HG03135 (cell line): ENCODE data around the gene DENND10.
"Not testable (repeated sequence)": the region's sequence is repeated elsewhere in the genome, so short reads cannot be mapped to it uniquely, and the experiment has no call there.

Source experiments
- ATAC-seq: cut with Tn5 transposase; IDR thresholded peaks from one replicate; pipeline ENCODE4 v1.9.1; 2021; ENCODE audit warnings: mild to moderate bottlenecking, moderate library complexity; ENCODE audit not compliant: unreplicated experiment

DENND10 gene

DNA sequence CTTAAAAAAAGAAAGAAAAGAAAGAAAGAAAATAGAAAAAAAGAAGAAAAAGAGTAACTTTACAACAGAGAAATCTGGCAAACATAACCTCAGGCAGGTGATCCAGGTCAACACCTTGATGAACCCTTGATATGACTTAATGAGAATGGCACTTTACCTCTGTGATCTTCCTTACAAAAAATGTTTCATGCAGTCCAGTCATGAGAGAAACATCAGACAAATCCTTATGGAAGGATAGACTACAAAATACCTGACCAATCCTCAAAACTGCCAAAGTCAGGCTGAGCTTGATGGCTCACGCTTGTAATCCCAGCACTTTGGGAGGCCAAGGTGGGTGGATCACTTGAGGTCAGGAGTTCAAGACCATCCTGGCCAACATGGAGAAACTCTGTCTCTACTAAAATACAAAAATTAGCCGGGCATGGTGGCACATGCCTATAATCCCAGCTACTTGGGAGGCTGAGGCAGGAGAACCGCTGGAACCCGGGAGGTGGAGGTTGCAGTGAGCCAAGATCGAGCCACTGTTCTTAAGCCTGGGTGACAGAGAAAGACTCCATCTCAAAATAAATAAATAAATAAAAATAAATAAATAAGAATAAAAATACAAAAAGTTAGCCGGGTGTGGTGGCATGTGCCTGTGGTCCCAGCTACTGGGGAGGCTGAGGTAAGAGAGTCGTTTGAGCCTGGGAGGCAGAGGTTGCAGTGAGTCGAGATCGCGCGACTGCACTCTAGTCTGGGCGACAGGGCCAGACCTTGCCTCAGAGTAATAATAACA, 7.1 kb upstream of the DENND10 start:
- ATAC-seq, result not testable (repeated sequence)

DNA sequence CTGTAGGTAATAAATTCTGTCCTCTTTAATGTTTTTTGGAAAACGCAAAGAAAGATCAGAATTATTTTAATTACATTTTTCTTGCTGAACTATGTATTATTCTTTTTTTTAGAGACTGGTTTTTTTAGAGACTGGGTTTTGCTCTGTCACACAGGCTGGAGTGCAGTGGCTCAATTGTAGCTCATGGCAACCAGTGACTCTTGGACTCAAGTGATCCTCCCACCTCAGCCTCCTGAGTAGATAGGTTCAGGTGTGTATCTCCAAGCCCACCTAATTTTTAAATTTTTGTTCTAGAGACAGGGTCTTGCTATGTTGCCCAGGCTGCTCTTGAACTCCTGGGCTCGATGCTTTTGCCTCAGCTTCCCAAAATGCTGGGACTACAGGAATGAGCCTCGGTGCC, 5.3 kb upstream of the DENND10 start:
- ATAC-seq, result no peak

DNA sequence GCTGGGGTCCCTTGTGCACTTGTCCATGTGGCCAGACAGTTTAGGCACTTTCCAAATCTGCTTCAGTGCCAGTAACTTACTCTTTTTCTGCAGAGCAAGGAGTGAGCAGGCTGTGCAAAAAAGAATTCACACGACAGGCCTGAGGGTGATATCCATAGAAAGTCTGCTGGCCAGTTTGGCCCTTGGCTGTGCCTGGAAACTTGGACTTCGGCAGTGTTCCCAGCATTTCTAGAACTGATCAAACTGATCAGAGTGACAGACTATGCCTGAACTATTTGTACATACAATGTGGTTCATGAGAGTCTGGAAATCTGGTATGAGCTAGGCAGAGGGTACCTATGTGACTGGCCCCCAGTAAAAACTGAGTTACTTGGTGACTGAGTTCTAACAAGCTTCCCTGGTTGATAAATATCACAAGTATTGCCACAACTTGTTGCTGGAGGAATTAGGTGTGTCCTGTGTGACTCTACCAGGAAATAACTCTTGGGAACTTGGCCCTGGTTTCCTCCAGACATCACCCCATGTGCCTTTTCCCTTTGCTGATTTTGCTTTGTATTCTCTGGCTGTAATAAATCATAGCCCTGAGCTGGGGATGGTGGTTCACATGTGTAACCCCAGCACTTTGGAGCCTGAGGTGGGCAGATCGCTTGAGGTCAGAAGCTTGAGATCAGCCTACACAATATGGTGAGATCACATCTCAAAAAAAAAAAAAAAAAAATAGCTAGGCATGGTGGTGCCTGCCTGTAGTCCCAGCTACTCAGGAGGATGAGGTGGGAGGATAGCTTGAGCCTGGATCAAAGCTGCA, 3.3 kb upstream of the DENND10 start:
- ATAC-seq, result no peak

DNA sequence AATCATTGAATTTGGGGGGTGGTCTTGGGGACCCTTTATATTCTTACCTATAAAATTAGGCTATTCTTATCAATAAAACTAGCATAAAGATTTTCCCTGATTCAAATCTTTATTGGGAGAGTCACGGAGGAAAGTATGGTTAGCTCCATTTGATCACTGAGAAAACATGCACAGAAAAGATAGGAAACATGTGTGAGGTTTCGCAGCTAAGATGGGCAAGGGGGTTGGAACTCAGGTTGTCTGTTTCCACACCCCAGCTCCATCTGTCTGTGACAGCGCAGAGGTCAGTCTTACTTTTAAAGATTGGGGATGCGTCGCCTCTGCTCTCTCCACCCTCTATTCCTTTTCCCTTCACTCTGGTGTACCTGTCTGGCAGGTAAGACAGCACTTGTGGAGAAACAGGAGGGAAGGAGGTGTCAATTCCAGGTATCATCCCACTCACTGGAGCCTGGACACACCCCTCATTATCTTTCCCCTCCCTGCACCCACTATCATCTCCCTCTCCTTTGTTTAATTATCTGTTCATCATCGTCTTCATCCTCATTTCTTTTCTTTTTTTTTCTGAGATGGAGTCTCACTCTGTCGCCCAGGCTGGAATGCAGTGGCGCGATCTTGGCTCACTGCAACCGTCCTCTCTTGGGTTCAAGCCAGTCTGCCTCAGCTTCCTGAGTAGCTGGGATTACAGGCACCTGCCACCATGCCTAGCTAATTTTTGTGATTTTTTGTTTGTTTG, 2.4 kb upstream of the DENND10 start:
- ATAC-seq, result no peak

DNA sequence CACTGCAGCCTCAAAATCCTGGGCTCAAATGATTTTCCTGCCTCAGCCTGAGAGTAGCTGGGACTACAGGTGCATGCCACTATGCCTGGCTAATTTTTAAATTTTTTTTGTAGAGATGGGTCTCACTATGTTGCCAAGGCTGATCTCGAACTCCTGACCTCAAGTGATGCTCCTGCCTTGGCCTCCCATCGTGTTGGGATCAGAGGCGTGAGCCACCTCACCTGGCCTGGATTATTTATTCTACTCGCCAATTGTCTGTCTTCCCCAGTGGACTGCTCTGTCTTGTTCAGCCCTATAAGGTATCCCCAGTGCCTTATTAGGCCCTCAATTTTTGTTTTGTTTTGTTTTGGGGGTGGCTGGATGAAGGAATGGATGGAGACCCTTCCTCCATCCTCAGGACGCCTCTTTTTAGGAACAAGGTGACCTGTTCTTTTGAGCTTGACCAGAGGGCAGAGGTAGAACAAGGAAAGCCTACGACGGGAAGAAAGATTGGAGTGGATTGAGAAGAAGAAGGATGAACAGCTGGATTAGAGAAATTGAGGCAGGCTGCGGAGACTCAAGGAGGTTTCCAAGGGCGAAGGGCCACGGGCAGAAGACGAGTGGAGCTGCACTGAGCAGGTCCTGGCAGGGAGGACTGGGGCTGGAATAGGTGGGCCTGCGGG, 541 bp upstream of the DENND10 start:
- ATAC-seq, result no peak

DNA sequence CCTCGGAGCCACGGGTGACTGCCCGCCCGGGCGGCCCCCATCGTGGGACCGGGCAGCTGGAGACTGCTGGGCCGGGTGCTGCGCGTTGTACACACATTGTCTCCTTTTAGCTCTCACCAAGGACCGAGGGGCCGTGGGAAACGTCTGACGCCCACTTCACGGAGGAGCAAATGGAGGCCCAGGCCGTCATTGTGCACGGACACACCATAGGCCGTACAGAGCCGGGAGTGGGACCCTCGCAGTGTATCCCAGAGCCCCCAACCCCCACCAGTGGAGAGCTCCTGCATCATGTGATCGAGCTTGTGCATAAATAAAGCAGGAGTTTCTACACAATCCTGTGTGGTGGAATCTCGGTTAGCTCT, 722 bp downstream of the DENND10 start:
- ATAC-seq, result no peak

DNA sequence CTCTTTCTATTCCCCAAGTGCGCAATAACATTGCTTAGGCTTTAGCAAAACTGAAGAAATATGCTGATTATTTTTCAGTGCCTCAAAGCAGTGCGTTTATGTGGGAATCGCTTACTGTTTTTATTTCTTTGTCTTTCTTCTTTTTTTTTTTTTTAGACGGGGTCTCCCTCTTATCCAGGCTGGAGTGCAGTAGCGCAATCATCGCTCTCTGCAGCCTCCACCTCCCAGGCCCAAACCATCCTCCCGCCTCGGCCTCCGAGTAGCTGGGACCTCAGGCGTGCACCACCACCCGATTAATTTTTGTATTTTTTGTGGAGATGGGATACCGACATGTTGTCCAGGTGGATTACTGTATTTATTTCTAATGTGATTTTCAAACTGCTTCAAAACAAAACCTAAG, 1.2 kb downstream of the DENND10 start:
- no peak for ATAC-seq

DNA sequence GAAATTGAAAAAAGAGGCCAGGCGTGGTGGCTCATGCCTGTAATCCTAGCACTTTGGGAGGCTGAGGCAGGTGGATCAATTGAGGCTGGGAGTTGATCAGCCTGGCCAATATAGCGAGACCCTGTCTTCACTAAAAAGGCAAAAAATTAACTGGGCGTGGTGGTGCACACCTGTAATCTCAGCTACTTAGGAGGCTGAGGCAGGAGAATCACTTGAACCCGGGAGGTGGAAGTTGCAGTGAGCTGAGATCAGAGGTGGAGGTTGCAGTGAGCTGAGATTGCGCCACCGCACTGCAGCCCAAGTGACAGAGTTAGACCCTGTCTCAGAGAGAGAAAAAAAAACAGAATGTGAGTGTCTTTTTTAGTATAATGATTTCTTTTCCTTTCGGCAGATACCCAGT, 2.0 kb downstream of the DENND10 start:
- ATAC-seq, result not testable (repeated sequence)

DNA sequence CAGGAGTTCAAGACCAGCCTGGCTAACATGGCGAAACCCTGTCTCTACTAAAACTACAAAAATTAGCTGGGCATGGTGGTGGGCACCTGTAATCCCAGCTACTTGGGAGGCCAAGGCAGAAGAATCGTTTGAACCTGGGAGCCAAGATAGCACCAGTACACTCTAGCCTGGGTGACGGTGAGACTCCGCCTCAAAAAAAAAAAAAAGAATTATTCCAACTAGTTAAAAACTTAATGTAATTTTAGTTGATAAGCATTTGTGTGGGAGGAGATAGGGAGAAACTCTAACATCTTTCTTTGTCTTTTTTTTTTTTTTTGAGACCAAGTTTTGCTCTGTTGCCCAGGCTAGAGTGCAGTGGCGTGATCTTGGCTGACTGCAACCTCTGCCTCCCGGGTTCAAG, 3.2 kb downstream of the DENND10 start:
- not testable (repeated sequence) for ATAC-seq

DNA sequence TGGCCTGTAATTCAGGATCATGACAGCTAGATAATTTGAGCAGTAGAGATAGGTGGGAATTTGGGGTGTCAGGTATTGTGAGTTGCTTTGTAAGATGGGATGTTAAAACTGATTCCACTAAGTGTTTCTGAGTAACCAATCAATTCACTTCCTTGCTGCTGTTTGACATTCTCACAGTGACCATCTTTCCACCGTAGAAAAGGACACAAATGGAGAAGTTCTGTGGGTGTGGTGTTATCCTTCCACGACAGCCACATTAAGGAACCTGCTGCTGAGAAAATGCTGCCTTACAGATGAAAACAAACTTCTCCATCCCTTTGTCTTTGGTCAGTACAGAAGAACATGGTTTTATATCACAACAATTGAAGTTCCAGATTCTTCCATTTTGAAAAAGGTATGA, 3.9 kb downstream of the DENND10 start:
- ATAC-seq, result not testable (repeated sequence)

DNA sequence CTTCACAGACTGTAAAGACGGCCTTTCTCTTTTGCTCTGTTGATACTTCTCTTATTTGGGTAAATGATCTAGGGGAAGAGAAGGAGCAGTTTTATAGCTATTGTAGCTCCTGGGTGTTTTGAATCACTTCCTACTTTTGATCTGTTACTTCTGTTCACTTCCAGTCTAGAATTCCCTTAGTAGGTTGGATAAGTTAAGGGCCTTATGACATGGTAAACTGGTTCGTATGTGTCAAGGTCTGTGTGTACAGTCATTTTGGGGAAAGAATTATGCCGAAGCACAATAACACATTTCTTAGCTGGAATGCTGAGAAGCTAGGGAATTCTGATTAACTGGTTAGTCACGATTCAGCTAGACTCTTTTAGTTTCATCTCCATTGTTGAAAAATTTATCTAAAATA, 8.1 kb downstream of the DENND10 start:
- no peak for ATAC-seq

DNA sequence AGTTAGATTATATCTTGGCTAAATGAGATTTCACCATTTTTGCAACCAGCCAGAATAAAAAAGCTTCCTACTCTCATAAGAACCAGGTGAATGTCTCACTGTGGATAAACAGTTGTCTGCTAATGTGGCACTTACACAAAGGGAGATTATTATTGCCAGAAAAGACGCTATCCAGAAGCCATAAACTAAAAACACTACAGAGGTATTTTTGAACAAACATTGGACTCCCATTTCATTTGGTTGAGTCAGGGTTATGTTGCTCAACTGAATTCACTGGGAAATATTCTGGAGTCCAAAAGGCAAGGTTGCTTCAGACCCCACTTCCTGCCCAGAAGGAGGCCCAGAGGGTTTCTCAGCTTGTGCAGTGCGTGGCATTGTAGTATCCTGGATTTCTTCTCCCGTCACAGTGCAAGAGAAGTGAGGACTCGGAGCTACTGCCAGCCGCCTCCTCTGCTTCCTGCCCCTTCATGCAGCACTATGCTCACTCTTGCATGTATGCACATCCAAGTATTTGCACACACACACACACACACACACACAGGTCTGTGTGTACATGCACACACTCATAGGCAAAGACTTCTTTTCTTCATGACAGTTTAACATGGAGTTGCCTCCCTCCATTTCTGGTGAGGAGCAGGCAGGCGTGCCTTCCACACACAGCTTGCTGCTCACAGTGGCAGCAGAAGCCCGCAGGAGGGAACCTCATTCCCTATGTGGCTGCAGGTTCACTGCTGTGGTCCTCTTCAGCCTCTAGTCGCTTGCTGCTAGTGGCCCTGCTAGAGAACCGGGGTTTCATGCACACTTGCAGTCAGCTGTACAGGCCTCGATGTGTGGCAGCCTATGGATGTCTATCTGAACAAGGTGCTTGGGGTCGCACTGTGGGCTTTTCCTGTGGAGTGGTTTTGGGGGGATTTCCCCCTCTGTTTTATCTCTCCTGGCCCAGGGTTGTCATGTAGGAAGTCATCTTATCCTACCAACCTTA, 10.1 kb downstream of the DENND10 start:
- ATAC-seq, result no peak

DNA sequence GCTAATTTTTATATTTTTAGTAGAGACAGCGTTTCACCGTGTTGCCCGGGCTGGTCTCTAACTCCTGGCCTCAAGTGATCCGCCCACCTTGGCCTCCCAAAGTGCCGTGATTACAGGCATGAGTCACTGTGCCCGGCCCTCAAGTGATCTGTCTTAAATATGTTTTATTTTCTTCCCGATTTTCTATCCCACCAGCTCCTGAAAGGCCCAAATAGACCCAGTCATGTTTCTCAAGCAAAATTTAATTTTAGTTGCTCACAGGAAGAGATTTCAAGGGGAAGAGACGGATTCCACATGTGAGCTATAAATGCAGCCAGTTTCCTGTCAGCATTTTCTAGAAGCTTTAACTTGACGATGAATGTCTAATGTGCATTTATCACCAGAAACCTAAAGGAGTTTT, 12.0 kb downstream of the DENND10 start:
- ATAC-seq, result no peak

DNA sequence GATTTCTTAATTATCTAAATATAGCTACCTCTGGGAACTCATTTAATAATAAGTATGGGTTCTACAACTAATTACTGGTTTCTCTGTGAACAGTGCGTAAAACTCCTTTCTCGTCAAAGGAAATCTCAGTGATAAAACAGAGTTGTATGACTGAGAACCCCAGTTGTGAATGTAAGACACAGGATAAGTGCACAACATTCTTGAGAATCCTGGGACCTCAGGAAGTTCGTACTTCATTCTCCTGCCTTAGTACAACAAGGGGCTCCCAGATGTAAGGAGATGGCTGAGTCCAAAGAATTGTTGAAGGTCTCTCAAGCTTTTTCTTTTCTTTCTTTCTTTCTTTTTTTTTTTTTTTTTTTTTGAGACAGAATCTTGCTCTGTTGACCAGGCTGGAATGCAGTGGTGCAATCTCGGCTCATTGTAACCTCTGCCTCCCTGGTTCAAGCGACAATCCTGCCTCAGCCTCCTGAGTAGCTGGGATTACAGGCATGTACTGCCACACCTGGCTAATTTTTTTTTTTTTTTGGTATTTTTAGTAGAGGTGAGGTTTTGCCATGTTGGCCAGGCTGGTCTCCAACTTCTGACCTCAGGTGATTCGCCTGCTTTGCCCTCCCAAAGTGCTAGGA, 12.5 kb downstream of the DENND10 start:
- no peak for ATAC-seq

DNA sequence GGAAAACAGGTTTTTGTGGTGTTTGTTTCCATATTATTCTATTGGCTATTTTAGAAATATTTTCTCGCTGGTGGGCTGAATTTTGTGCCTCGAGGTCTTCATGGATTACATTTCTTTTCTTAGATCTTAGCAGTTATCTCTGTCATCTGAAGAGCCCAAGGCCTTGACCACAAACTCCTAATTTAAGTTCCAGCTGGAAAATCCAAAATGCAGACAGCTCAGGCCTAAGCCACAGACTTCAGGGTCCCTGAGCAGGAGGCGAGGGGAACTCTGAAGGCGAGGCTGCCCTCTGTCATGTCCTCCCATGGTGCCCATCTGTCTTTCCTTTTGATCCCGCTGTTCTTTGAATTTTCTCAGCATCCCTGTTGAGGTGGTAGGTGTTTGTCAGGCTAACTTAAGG, 14.3 kb downstream of the DENND10 start:
- no peak for ATAC-seq

DNA sequence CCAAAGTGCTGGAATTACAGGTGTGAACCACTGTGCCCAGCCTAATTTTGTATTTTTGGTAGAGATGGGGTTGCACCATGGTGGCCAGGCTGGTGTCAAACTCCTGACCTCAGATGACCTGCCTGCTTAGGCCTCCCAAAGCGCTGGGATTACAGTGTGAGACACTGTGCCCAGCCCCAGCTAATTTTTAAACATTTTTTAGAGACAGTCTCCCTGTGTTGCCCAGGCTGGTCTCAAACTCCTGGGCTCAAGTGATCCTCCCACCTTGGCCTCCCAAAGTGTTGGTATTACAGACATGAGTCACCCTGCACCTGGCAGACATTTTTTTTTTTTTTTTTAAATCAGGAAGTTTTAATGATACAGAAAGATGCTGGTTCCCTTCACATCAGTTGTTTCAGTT, 15.5 kb downstream of the DENND10 start:
- no peak for ATAC-seq

DNA sequence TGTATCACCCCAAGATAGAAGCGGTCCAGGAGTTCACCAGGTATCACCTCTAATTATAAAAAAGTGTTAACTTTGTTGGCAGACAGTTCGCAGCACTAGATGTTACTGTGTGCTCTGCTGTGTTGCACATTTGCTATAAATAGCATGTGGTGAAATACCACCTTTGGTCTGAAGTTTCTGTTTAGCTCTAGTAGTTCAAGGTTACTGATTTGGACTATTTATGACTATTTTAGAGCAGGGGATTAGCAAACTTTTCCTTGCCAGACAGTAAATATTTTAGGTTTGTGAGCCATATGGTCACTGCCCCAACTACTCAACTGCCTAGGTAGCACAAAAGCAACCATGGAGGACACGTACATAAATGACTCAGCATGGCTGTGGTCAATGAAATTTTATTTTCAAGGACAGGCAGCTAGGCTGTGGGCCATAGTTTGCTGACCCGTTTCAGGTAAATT, 16.5 kb downstream of the DENND10 start:
- ATAC-seq, result peak; percentile 93

DNA sequence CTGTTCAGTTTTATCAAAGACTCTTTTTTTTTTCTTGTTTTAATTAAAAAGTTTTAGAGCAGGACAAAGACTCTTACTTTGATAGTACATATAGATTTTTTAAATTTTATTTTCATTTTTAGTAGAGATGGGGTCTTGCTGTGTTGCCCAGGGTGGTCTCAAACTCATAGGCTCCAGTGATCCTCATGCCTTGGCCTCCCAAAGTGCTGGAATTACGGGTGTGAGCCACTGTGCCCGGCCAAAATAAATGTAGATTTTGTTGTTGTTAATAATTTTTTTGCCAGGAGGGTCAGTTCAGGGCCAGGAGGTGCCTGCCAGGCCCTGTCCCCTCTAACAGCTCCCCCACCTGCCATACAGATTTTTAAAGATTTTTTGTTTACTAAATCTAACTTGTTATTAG, 17.0 kb downstream of the DENND10 start:
- ATAC-seq, result no peak

DNA sequence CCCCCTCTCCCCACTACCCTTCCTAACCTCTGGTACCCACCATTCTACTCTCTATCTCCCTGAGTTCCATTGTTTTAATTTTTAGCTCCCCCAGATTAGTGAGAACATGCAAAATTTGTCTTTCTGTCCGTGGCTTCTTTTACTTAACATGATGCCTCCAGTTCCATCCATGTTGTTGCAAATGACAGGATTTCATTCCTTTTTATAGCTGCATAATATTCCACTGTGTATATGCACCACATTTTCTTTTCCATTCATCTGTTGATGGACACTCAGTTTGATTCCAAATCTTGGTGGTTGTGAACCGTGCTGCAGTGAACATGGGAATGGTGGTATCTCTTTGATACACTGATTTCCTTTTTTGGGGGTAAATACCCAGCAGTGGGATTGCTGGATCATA, 22.0 kb downstream of the DENND10 start:
- ATAC-seq, result no peak

DNA sequence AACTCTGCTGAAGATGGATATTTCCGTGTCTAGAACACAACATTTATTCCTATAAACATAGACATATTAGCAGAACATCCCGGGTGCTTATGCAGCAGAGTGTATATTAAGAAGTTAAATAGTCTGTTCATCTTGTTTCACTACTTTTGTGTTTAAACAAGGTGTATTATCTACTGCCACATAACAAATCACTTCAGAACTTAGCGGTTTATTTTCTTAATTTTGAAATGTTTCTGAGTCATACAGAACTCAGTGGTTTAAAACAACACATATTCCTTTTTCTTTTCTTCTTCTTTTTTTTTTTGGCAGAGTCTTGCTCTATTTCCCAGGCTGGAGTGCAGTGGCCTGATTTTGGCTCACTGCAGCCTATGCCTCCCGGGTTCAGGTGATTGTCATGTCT, 25.8 kb downstream of the DENND10 start:
- no peak for ATAC-seq
